ENCODE data around the gene TRAPPC2B.
A peak's percentile ranks its signal among the peaks of the same experiment; 100 is the strongest.
"Not testable (repeated sequence)": the region's sequence is repeated elsewhere in the genome, so short reads cannot be mapped to it uniquely, and the experiment has no call there.

The TRAPPC2B gene

GRCh38 chr19:57374647-57375046 is 11.3 kb downstream of the TRAPPC2B start:
- not testable (repeated sequence) for DNase-seq (ENCODE audit: low read depth)

DNA sequence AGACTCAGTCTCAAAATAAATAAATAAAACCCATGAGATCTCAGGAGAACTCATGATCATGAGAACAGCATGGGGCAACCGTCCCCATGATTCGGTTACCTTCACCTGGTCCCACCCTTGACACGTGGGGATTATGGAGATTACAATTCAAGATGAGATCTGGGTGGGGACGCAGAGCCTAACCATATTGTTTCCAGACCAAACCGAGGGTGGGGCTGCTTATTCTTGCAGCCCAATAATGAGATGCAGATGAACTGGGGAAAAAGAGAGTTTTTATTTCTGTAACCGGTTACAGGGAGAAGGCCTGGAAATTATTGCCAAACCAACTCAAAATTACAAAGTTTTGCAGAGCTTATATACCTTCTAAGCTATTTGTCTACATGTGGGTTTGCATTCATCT is 12.8 kb downstream of the TRAPPC2B start:
- no peak for DNase-seq (ENCODE audit: low read depth)

GRCh38 chr19:57377498-57378146 is 14.3 kb downstream of the TRAPPC2B start:
- DNase-seq (ENCODE audit: low read depth): no peak

DNA sequence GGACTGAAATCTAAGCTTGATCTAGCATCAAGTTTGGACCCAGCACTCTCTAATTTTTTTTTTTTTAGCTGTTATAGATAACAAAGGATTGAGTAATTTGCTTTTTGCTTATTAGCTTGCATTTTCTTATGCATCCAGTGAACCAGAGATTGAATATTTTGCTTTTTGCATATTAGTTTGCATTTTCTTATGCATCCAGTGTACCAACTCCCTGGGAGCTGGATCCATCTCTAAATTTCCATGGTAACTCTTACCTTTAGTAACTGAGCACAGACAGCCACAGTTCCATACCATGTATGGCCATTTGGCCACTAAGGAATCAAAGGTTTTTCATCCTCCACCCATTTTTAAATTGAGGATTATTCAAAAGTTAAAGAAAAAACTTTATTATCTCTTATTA is 17.6 kb downstream of the TRAPPC2B start:
- no peak for DNase-seq (ENCODE audit: low read depth)

GRCh38 chr19:57382806-57383488 is 19.6 kb downstream of the TRAPPC2B start:
- no peak for DNase-seq (ENCODE audit: low read depth)

GRCh38 chr19:57389194-57389729 is 25.9 kb downstream of the TRAPPC2B start:
- DNase-seq (ENCODE audit: low read depth): no peak

- peak; percentile 97 for DNase-seq (ENCODE audit: low read depth)
These were observed 26.6 kb downstream of the TRAPPC2B start, which contains the start of gene ZNF548 for GRCh38 chr19:57389730-57390598. Gene ZNF548, plus strand, starts transcription at chr19:57389854. Its CDS starts 246 bp downstream, at chr19:57390100.

DNA sequence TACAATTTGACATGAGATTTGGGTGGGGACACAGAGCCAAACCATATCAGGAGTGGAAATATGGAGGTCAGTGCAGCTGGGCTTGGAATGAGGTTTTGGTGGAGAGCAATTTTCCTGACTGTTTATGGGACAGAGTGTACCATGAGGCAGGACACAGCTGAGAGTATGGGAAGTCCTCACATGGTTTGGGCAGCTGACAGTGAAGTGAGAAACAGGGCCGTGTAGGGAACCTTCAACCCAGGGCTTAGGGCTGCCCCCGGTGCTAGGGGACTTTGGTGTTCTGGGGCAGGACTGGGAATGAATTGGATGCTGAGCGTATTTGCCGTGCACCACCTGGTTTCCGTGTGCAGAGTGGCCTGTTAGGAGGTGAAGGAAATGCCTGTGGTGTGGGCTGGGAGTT is 32.4 kb downstream of the TRAPPC2B start:
- DNase-seq (ENCODE audit: low read depth): no peak

- DNase-seq (ENCODE audit: low read depth): no peak
These were observed 35.5 kb downstream of the TRAPPC2B start for GRCh38 chr19:57398868-57399267.

DNA sequence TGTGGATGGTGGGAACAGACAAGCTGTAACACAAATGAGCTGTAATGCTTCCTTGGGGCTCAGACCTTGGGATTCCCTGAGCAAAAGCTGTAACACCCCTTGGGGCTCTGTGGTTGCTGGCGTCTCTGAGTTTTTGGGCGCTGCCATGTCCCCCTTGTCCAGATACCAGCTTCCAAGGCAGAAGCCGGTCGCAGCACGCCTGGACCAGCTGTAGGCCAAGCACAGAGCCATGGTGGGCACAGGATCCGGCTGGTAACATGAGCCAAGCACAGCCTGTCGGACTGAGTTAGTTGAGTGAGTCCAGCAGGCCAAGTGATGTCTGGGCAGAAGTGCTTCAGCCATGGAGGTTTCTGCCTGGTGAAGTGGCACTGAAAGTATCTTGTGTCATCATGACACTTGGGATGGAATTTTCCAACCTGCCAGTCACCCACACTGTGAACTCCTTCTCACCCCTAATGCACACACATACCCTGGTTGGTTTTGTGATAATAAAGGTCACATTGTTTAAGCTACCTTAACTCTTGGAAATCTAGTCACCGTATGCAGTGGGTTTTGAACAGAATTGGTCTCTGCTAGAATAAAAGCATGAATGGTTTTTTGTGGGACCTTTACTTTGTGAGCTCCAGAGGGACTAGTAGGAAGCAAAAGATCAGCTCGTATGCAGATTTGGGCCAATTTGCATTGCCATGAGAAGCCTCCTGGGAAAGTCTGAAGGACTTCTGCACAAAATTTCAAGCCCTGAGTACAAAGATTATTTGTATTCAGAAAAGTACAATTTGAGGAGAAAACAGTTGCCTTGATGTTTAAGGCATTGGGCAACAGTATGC is 40.6 kb downstream of the TRAPPC2B start:
- DNase-seq (ENCODE audit: low read depth): no peak

- DNase-seq (ENCODE audit: low read depth): peak; percentile 26
These were observed 43.3 kb downstream of the TRAPPC2B start for GRCh38 chr19:57406516-57407123.

GRCh38 chr19:57410877-57411671 is 47.7 kb downstream of the TRAPPC2B start, which contains the start of gene ZNF17:
Gene ZNF17, plus strand, starts transcription at chr19:57411161. Its CDS starts 2,455 bp downstream, at chr19:57413616.
- DNase-seq (ENCODE audit: low read depth): peak; percentile 79

Data from stimulated activated CD8-positive, alpha-beta memory T cell treated with anti-CD3 and anti-CD28 coated beads, Interleukin-15, amount 100 ng/mL, for 24 hours (primary cell).